Uterus (tissue), 2 donors: ENCODE measurements around the gene SPECC1.

Source experiments
- CTCF ChIP-seq, 4 experiments: fragments of 200-600 bp in 2 of 4; fragments of 450-650 bp in 2 of 4; sonication (generic) in 2 of 4; IDR thresholded peaks; one replicate each; pipeline ENCODE4 v1.5.1; 2016 to 2019; ENCODE audit warnings: antibody characterized with exemption in 4 of 4, mild to moderate bottlenecking in 2 of 4, moderate library complexity in 1 of 4
- POLR2A ChIP-seq, 2 donors: fragments of 450-650 bp; IDR thresholded peaks; one replicate each; pipeline ENCODE4 v1.6.1; 2016; ENCODE audit warnings: antibody characterized with exemption in 2 of 2, mild to moderate bottlenecking in 1 of 2, moderate library complexity in 1 of 2

GRCh38 chr17:20022701-20023100 lies 13.5 kb downstream of the SPECC1 start:
- no peak for TF ChIP-seq CTCF (IDR thresholded peaks at IDR 0.05)
- TF ChIP-seq POLR2A (IDR thresholded peaks at IDR 0.05), result no peak
